SK-N-SH (cell line): Measurements from ENCODE around the gene IFT25.

Experiments used
- CTCF ChIP-seq: fragments of 200-600 bp; sonication (generic); IDR thresholded peaks from 2 replicates; pipeline ENCODE4 v1.6.1; 2017; ENCODE audit warnings: antibody characterized with exemption, mild to moderate bottlenecking, moderate library complexity
- EP300 ChIP-seq, 2 experiments: IDR thresholded peaks; 2 replicates each; pipeline versions ENCODE4 v1.4.0 to v1.6.1; 2012; ENCODE audit warnings: borderline replicate concordance in 1 of 2, low read depth in 1 of 2, low read length in 1 of 2
- EZH2phosphoT487 ChIP-seq: fragments of 200-600 bp; sonication (generic); IDR thresholded peaks from 2 replicates; pipeline ENCODE4 v1.6.1; 2017; ENCODE audit warnings: low read depth, mixed run types, mild to moderate bottlenecking, antibody characterized with exemption, moderate library complexity, borderline replicate concordance
- GATA2 ChIP-seq: sonication (generic); formaldehyde crosslinking; IDR thresholded peaks from 2 replicates; pipeline ENCODE4 v1.5.0; 2020; ENCODE audit warnings: mild to moderate bottlenecking, missing genetic modification reagents
- IRF3 ChIP-seq: fragments of 150-350 bp; IDR thresholded peaks from 2 replicates; pipeline ENCODE4 v1.6.1; 2016; ENCODE audit warnings: mild to moderate bottlenecking, low read depth, low read length
- NFIC ChIP-seq: IDR thresholded peaks from 2 replicates; pipeline ENCODE4 v1.4.0; 2012; ENCODE audit warnings: borderline replicate concordance
- PBX3 ChIP-seq: IDR thresholded peaks from 2 replicates; pipeline ENCODE4; 2012
- RAD21 ChIP-seq: IDR thresholded peaks from 2 replicates; pipeline ENCODE4 v1.6.1; 2012; ENCODE audit warnings: mild to moderate bottlenecking, low read length
- RCOR1 ChIP-seq: fragments of 150-350 bp; IDR thresholded peaks from 2 replicates; pipeline ENCODE4 v1.6.1; 2017; ENCODE audit warnings: antibody characterized with exemption, low read length
- YY1 ChIP-seq: IDR thresholded peaks from 2 replicates; pipeline ENCODE4 v1.4.0; 2012; ENCODE audit warnings: low read depth, mild to moderate bottlenecking

- TF ChIP-seq CTCF (no peak), NFIC (no peak), EP300 (IDR thresholded peaks at IDR 0.05; ENCODE audit: borderline replicate concordance in 1 of 2, low read depth in 1 of 2, low read length in 1 of 2) (no peak), IRF3 (no peak), EZH2phosphoT487 (no peak), RCOR1 (no peak), PBX3 (no peak), RAD21 (no peak), YY1 (no peak), GATA2 (no peak)
Measured at GRCh38 chr1:53892911-53893310, 52.6 kb downstream of the IFT25 start.
